HG02870 (cell line): Measurements from ENCODE around the gene LTBP2.

Experiments used
- ATAC-seq: cut with Tn5 transposase; IDR thresholded peaks from one replicate; pipeline ENCODE4 v1.9.1; 2021; ENCODE audit warnings: mild to moderate bottlenecking, moderate library complexity; ENCODE audit not compliant: unreplicated experiment

Gene LTBP2

DNA sequence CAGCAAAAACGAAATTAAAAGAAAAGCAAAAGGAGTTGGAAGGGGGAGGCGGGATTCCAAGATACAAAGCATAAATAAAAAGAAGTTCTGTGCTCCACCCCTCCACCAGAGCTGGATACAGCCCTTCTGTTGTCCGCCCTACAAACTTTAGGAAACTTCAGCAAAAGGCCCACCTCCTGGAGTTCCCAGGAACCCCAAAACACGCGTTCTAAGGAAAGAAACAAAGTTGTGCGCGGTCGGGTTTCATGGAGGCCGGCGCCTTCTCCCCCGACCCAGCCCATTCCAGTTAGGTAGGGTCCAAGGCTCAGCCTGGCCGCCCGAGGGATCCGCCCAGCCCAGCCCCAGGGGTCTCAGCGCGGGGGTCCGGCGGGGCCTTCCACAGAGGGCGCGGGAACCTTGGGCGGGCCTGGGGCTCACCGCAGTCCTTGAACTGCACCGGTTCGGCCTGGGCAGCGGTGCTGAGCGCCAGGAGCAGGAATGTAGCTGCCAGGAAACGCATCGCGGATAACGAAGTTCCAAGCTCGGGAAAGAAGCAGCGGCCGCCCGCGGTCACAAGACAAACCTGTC lies 119.2 kb downstream of the LTBP2 start, which contains the start of gene NPC2:
NPC2 (minus strand) TSS at position 530 of the 567 bp plus-strand sequence; CDS start at position 499, 31 bp downstream.
- ATAC-seq, result peak; percentile 4

DNA sequence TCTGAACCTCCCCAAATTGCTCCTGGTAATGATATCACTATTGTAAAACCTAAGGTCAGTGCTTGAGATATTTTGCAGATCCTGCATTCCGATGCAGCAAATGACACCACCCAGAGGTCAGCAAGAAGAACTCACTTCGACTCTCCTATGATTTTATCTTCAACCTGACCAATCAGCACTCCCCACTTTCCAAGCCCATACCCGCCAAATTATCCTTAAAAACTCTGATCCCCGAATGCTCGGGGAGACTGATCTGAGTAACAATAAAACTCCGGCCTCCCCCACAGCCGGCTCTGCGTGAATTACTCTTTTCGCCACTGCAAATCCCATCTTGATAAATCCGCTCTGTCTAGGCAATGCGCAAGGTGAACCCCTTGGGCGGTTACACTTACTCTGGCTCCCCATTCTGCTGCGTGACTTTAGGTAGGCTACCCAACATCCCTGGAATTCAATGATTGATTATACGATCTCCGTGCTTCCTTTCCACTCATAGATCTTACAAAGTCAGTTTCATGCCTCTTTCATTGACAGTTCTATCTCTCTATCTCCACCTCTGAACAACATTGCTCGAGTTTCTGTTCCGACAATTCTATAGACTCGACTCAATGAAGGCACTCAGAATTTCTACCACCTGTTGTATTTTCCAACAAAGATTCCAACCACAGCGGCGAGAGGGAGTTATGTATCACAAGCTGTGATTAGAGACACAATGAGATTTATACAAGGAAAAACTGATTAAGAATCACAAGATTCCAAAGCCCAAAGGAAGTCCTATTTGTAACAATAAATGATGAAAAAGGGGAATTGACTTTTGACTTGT lies 119.9 kb downstream of the LTBP2 start:
- no peak for ATAC-seq

DNA sequence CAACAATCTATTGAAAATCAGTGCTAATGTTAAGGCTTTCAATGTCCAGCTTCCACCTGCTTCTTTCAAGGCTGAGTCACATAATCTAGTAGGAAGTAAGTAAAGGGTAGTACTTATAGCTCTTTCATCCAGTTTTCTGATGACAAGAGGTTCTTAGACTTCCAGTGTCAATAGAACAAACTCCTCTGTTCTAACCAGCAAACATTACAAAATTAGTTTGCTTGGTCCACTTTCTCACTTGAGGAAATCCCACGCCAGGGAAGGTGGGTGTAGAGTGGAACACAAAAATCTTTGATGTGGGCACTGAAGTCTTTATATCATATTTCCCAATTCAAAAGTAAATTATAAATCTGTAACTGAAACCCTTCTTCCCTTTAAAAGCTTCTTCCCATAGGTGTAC lies 121.6 kb downstream of the LTBP2 start:
- ATAC-seq, result no peak

DNA sequence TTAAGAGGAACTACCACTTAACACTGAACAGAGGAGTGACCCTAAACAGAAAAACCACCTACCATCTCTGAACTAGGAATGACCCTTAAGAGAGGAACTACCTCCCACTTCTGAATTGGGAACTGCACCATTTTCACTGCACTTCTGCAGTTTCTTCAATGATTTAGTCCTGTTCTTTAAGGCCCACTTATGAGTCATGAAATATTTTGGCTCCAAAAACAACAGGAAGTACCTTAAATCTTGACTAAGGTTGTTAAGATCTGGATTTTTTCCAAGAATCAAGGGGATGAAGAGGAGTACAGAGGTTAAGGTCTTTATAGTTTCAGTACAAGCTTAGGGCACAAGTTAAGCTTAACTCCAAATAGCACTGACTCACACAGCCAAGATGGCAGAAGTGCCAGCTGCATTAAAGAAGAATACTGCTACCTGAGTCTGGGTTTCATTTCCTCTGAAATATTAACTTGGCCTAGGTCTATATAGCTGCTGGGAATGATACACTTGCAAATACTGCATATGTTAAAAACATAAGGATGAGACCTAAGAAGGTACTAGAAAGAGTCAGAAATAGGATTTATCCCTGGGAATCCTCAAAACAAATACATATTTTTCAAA lies 123.1 kb downstream of the LTBP2 start:
- no peak for ATAC-seq

DNA sequence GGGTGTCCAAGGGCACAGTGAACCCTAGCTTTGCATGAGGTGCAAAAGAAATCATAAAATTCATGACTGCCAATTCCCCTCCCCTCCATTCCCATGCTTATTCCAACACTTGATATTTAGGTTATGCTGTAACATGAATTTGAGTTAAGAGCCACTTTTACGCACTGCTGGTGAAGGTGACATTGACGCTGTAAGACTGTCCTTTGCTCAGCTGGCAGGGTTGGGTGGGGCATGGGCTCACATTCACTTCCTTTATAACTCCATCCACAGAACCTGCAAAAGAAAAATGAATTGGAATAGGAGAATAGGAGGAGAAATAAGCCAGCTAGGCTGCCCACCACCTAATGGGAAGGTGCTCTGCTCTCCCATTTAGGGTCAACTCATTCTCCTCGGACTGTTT lies 125.9 kb downstream of the LTBP2 start:
- ATAC-seq, result no peak

DNA sequence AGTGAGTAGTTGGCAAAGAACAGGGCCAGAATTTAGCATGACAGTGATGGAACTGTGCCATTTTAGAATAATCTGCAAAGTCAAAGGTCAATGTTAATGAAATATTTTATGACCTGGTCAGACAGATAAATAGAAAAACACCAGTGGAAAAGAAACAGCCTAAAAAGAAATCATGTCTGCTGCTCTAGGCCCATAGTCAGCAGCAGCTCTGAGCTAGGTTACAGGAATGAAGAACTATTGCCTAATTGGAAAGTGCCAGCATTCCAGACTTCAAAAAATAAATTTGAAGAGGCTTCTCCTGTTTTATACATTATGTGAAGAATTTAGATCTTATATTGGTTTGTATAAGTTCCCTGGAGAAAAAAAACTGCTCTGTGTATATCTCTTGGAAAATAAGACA lies 128.7 kb downstream of the LTBP2 start:
- no peak for ATAC-seq

DNA sequence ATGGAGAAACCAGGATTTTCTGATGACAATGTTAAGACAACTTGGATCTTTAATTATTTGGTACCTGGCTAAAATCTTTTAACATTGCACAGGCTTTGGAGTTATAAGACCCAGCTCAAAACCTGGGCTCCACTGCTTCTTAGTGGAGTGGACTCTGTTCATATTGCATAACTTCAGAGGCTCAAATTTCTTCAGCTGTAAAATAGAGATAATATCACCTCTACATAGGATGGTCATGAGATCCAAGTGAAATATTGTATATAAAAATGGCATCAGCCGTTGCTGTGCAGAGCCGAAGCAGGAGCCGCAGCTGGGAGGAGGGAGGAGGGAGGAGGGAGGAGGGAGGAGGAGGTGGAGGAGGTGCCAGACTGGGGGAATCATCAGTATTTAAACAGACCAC lies 129.5 kb downstream of the LTBP2 start:
- ATAC-seq, result no peak

DNA sequence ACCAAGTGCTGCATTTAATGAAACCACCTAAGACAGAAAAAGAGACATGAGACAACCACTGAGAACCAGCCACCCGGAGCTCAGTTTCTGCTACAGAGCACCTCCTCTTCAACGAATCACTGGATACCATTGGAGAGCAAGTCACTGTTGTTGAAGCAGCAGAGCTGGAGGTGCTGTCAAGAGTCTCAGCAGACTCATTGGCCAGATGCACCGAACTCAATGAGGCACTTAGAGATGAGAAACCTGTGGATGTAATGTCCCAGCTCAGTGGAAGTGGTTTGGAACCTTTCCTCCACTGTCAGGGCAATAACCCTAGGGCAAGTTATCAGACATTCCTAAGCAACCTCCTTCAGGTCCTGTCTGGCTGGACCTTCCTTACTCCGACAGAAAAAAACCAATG lies 132.0 kb downstream of the LTBP2 start:
- ATAC-seq, result no peak

DNA sequence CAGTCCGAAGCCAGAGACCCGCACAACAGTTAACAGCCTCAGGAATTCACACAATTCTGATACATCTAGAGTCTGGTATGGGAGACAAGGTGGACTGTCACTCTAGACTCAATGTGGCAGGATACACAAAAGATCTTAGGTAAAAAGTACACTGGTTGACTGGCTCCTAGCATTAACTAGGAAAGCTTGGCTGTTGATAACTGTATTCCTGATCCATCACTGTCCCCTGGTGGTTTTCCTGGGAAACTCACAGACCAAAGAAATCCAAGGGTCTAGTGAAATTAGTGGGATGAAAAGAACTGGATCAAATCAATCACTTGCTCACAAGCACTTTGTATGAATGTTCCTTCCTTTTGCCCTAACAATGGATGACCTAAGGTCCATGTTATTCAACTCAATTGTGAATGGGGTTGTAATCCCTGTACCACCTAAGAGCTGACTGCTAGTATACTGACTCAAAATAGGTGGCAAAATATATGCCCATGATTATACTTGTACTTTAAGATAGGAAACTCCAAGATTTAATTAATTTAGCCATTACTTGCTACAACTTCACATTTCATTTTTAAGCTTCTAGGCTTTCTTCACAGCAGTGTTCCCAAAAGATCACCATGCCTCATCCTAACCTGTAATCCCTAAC lies 132.9 kb downstream of the LTBP2 start:
- ATAC-seq, result no peak

DNA sequence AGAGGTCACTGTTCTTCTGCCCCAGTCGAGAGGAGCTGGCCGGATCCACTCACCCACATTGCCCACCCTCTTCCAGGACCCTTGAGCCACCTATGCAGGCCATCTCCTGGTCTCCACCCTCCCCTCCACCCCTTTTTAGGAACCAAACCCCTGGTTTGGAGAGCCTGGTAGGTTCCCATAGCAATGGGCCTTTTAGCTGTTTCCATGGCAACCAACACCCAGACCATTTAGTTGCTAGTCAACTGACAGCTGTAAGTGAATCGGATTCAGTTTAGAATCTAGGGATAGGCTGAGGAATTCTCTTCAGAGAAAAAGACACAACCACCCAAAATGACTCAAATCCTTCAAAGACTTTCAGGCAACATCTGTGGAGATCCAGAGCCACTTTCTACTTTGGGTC lies 135.4 kb downstream of the LTBP2 start:
- no peak for ATAC-seq

DNA sequence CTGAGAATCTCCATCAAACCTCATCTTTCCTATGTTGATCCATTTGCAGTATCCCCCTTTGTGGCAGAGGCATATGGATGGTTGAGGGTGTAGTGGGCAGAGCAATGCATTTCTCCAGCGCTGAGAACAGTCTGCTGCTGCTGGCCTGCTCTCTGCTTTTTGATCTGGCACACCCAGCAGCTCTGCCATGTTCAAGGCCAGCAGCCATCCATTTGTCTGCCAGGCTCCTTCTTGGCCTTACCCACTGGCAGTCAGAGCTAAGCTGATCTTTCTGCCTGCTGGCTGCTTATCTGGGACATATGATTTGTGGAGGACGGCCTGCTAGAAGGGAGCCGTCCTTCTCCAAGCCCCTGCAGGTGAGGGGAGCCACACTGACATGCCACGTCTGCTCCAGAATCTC lies 135.9 kb downstream of the LTBP2 start:
- no peak for ATAC-seq

DNA sequence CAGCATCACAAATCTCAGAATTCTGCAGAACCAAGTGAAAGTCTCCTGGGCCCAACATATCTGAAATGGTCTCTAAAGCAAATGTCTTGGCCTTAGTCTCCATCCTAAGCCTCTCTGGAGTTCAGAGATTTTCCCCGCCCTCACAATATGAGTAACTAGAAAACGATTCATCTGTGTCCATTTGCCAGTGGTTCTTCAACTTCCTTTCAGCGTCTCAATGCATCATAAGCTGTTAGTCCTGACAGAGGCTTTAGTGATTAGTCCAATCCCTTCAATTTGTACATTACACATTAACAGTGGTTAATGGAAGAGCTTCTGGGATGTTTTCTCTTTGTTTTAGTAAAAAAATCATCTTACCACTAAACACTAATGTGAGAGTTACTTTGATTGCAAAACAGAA lies 136.4 kb downstream of the LTBP2 start:
- no peak for ATAC-seq

DNA sequence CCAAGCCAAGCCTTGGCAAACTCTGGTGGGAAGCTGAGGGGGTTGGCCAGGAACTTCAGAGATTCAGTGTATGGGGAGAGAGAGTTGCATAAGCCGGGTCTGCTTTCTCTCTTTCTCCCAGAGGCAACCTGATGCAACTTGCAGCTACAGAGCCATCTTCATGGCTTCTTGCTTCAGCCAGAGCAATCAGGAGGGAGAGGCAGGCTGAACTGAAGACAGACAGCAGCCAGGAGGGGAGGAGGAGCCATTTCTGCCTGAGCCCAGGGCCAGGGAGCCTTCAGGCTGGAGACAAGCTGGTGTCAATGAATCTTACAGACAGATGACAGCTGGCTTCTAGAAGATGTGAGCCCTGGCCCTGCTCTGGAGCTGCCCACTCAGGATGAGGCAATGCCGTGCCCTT lies 137.7 kb downstream of the LTBP2 start:
- no peak for ATAC-seq

DNA sequence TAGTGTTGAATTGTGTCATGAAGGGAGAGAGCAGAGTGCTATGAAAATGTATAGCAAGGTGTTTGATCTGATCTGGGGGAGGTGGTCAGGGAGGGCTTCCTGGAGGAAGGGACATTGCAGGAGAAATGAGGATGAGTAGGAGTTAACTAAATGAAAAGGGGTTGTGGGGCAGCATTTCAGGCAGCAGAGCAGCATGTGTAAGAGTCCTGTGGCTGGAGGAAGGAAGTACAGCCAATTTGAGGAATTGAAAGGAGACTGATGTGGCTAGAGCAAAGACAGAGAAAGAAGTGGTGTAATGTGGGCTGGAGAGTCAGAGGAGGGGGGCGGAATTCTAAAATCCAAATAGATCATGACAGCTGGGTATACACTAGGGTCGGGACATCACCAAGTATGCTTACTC lies 139.4 kb downstream of the LTBP2 start:
- ATAC-seq, result no peak

DNA sequence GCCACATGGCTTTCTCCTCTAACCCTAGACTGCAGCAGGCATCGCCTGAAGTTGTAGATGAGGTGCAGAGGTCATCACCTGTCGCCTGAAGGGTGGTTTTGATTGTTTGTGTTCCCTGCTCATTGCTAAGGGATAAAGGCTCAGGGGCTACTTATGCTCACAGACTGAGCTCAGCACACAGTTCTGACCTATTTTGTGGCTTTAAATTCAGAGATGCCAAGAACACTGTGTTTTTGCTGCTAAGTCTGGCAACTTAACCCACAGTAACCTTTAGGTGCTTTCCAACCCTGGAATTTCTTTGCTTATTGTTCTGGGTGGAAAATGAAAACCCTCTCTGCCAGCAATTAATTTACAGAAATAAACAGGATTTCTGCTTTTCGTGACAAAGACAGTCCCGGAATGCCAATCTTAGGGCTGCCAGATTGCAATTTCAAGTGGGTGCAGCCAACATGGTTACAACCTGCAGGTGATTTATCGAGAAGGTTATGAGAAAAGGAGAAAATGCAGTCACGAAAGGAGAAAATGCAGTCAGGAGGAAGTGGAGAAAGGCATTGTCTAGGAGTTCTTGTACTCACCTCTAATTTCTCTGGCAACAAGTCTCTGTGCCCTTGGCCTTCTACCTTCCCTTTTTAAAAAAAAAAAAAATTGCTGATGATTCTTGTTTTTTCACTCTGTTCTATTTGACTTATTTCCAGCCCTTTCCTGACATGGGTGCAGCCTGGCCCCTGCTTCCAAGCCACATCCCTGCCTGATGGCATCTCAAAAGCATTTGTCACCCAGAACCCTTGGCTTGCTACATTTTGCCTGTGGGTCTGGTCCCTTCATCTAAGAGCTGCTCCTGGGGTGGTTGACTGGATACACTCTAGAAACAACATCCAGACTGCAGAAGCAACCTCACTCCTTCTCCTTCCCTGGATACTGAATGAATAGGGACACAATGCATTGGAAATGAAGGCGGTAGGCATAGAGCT lies 142.2 kb downstream of the LTBP2 start:
- ATAC-seq, result no peak

DNA sequence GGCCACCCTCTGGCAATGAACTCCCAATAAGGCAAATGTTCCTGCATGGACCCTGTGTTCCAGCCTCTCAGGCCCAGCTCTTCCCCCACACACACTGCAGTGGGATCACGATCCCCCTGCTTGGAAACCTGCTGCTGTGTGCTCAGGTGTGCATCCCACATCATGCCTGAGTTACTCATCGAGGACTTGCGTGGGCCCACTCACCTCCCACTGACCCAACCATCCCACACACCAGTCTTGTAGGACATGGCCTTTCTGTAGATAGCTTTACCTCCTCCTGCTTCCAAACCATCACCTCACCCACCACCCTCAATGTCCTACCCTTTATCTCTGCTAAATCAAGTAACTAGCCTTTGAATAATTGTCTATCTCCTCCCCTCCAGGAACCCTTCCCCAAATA lies 143.5 kb downstream of the LTBP2 start:
- no peak for ATAC-seq

DNA sequence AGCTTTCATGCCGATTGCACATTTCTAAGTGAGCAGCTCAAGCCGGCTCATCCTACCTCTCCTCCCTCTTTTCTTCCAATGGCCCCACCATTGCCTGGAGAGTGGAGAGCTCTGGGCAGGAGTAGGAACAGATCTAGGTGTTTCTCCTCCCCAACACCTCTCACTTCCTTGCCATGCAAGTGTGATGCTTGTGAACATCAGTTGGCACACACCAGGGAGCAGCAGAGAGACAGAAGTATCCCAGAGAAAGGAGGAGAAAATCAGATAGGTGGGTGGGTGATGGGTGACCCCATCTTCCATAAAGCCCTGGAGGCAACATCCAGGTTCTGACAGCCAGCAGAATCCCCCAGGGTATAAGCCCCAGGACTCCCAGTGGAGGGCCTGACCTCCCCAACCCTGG lies 146.7 kb downstream of the LTBP2 start:
- ATAC-seq, result no peak

DNA sequence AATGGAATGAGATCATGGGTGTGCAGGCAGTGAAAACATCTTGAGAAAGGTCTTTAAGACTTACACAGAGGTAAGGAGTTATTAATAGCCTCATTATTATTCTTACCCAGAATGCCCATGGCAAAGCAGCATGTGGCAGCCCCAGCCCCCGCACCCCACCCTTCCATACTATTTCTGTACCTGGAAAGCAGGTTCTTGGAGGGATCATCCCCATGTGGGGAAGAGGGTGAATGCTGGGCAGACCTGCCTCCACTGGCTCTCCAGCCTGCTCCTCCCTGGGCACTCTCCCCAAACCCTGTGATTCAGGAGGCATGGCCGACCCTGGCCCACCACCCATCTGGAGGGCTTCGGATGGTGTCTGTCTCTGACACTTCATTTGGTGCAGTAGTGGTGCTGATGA lies 147.3 kb downstream of the LTBP2 start:
- no peak for ATAC-seq

DNA sequence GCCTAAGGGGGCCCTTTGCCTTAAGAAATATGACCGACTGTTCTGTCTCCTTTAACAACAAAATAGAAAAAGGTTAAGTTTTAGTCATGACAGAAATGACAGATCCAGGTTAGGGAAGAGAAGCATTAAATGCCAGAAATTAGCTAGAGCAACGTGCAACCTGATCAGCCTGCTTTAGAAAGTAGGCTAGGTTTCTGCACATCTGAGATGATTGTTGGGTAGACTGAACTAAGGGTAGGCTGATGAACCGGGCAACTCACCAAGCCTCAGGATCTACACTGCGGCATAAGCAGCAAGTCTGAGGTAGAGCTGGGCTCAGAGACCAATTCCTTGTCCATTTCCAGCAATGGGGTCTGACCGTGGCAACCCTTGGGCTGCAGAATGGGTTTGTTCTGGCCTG lies 148.3 kb downstream of the LTBP2 start:
- ATAC-seq, result no peak

DNA sequence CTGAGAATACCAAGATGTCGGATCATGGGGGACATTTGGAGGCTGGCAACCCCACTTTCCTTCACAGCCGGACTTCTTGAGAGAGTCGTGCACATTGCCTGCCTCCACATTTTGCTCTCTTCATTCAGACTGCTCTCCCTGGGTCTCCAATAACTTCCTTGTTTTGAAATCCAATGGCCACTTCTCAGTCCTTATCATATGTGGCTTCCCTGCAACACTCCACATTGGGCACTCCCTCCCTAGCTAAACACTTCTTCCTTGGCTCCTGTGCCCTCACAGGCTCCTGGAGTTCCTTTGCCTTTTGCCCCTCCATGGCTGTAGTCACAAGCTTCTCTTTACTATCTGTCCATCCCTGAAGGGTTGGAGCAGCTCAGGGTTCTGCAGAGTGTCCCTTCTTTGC lies 149.0 kb downstream of the LTBP2 start:
- ATAC-seq, result no peak

DNA sequence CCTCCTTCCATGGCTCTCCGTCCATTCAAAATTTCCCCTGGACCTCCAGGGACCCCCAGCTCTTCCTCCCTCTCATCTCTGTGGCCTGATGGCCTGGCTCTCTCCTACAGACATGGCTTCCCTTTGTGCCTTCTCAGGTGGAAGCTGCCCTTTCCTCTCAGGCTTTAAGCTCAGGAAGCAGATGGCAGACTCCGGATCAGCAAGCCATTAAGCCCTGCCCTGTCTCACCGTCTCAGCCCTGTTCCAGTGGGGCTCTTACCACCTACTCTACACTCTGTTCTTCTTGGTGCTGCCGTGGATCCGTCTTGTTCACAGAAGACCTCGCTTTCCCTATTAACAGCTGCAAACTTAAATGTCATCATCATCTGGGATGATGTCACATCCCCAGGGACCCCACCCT lies 152.1 kb downstream of the LTBP2 start:
- no peak for ATAC-seq
